ENCODE results near the gene CRIP3.
A peak's percentile ranks its signal among the peaks of the same experiment; 100 is the strongest.

The CRIP3 gene

DNA sequence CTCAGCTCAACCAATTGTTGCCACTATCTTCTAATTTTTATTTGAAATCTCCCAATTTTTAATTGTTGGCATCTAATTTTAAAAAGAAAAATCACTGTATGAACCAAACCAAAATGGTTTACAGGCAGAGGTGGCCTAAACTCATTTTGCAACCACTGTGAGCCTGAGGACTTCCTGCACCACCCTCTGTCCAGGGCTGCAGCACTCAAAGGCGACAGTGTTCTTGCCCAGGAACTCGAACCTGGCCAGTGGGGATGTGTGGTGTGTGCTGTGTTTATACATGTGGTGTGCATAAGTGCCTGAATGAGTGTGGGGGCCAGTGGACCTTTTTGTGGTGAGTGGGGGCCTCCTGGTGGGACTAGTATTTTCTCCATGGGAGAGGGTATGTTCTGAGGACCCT lies 34.9 kb downstream of the CRIP3 start:
- DNase-seq (ENCODE audit: low read depth): no peak

DNA sequence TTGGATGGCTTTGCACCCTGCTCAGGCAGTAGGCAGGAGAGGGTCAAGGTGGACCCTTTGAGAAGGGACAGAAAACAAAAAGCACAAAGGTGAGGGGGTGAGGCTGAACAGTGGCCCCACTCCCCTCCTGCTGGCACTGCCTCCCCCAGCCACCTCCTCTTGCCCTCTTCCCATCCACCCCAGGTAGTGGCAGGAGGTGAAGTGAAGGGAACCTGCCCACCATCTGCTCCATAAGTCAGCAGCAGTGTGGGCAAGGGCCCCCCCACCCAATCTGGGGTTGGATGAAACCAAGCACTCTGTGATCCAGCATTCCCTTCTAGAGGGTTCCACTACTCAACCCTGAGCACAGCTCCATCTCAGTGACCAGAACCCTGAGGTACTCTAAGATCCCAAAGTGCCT lies 36.7 kb downstream of the CRIP3 start:
- DNase-seq (ENCODE audit: low read depth): no peak

DNA sequence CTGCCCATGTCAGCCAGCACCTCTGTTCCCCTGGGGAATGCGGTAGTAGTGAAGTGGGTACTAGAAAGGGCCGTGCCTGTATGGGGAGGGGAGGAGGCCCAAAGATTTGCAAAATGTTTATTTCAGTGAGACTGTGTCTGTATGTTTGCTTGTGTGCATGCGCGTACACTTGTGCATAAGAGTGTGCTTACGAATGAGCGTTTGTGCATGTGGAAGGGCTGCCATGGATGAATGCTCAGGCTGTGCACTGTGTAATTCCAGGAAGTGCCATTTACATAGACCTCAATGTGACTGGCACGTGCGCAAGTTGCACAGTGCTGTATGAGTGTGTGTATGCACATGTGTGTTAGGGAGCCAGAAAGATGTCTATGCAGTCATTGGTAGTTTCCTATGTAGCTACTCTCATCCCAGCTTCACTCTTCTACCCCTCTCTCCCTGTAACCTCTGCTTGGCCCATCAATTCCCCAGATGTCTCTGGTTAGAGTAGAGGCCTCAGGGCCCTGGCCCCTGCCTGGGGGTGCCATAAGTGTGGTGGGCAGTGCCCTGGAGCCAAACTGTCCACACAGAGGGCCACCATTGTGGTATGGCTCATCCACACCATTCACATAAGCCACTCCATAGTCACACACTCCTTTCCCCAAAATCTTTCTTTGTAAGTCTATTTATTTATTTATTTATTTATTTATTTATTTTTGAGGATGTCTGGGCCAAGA lies 37.4 kb downstream of the CRIP3 start:
- DNase-seq (ENCODE audit: low read depth): no peak

DNA sequence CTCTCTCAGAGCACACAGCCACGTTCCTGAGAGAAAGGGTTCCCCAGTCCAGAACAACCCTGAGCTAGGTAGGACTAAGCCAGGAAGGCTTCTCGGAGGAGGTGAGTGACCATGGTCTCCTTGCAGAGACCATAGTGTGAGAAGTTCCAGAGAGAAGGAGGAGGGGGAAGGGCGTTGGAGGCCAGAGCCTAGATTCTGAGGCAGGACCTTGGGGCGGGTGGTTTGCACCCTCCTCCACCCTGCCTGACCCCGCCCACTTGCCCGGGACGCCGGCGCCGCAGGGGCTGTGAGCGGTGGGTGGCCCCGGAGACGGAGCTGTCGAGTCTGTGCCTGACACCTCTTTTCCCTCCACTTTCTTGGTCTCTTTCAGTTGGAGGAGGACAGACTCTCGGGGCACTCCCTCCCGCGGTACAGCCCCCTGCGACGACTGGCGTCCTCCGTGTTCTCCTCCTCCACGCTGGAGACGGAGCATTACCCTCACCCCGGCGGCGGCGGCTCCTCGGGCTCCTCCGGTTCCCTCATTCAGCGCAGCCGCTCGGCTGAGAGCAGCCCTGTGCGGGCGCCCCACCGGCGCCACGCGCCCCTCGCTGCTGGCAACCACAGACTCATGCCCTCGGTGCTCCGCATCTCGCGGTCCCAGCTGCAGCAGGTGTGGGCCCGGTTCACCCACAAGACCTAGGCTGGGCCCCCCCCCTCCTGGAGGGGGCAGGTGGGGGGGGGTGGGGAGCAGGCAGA lies 39.2 kb downstream of the CRIP3 start:
- no peak for DNase-seq (ENCODE audit: low read depth)

DNA sequence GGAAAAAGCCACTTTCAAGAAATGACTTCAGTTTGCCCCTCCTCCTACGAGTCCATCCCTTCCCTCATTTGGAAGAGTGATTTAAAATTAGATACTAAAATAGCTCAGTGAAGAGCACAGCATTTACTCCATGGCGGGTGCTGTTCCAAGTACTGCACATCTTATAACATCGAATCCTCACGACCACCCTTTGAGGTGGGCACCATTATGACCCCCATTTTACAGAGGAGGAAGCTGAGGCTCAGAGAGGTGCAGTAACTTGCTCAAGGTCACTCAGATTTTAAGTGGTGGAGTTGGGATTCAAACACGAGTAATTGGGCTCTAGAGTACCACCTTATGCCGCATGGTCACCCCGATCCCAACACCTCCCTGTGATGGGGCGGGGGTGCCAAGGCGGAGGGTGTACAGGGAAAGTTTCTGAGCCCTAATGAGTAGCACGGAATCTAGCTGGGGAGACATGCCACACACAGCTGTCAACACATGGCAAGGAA lies 39.8 kb downstream of the CRIP3 start:
- DNase-seq (ENCODE audit: low read depth): no peak

DNA sequence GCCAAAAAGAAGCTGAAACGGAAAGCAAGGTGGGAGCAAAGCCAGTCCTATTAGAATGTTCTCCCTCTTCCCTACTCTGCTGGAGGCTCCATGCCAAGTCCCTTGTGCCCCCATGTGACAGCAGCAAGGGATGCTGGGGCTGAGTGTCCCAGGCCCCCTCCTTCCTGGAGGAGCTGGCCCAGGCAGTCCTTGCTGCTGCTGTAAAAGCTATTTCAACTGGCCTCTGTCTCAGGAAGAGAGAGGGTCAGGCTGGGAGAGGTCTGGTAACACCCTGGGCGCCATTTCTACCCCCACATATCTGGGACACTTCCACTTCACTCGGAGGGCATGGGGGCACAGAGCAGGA lies 40.3 kb downstream of the CRIP3 start:
- no peak for DNase-seq (ENCODE audit: low read depth)

DNA sequence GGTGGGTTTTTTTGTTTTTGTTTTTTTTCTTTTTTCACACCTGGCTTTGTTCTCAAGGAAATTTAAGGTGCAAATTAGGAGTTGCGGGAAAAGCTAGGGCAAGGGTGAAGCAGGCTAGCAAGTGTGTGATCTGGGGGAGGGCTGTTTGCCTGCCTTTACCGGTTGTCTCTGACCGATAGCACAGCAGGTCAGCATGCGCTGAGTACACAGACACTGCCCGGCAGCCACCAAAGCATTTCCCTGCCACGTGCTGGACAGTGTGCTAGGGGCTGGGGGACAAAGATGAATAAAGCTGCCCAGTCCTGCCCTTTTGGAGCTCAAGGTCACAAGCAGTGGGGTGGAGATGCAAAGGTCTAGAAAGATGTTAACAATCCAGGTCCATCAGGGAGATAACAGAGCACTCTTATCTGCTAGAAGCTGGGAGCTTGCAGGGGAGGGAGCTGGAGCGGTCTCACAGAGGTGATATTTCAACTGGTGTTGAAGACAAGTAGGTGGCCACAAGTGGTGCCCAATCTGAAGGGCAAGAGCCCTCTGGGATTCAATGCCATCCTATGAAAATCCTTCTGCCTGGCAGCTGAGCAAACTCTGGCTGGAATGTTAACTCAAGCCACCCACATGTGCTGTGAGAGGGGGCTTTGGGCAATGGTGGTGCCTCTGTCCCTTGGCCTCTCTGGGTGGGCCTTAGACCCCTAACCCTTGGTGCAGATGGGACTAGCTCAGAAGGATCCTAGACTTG lies 40.8 kb downstream of the CRIP3 start:
- no peak for DNase-seq (ENCODE audit: low read depth)

DNA sequence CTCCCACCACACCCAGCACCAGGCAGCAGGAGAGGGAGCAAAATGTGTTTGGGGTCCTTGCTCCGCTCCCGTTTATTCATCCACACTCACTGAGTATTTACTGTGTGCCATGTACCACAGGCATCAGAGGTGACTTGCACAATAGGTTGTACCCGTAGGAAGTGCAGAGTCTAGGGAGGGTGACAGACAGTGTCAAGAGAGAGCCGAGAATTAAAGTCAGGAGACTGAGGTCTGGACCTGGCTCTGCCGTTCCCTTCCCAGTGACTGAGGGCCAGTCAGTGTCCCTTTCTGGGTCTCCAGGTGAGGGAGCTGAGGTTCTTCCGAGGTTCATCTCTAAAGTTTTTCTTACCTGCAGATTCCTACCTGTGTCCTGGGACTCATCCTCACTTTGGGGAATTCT lies 43.1 kb downstream of the CRIP3 start:
- no peak for DNase-seq (ENCODE audit: low read depth)

DNA sequence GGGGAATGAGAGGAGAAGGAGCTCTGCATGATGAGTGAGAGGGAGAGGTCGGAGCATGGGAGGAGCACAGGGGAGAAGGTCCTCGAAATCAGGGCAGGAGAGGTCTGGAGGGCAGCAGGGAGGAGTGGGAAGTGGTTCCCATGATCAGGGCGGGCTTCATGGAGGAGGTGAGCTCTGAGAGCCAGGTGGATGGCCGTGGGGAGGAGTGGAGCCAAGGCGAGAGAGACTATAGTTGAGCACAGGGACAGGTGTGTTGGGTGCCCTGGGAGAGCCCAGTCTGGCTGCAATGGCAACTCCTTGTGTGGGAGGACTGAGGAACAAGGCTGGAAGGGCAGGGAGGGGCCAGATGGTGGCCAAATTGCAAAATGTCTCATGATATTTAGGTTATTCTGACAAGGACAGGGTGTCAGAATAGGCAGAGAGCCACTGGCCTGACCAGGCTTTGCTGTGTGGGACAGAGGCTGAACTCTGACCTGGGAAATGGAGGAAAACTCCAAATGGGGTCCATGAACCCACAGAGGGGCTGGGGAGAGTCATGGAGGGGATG lies 44.0 kb downstream of the CRIP3 start:
- no peak for DNase-seq (ENCODE audit: low read depth)

DNA sequence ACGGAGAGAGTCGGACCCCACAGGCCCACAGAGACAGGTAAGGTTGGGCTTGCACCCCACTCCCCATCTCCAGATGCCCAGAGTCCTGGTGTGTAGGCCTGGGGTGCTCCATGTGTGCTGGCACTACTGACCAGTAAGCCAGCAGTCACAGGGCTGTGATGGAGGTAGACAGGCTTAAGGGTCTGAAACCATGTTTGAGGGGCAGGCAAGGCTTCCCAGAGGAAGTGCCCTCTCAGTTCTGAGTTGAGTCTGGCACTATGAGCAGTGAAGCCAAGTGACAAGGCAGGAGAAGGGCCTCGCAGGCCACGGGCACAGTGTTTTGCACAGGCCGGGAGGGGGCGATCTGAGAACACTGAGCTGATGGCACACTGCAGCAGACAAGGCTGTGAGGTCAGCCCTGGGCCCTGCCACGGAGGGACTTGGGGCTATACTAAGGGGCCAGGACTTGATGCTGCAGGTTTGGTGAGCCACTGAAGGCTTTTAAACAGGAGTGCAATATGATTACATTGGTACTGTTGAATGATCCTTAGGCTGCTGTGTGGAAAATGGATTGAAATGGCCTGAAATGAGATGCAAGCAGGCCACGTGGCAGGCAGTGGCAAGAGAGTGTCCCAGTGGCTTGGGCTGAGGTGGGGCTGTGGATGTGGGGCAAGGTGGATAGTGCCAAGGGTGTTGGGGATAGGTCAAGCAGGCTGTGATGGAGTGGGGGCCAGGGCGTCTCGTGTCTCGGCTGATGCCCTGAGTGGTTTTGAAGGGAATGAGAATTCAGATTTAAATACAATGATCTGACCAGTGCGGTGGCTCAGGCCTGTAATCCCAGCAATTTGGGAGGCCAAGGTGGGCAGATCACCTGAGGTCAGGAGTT lies 45.1 kb downstream of the CRIP3 start:
- DNase-seq (ENCODE audit: low read depth): peak; percentile 46

DNA sequence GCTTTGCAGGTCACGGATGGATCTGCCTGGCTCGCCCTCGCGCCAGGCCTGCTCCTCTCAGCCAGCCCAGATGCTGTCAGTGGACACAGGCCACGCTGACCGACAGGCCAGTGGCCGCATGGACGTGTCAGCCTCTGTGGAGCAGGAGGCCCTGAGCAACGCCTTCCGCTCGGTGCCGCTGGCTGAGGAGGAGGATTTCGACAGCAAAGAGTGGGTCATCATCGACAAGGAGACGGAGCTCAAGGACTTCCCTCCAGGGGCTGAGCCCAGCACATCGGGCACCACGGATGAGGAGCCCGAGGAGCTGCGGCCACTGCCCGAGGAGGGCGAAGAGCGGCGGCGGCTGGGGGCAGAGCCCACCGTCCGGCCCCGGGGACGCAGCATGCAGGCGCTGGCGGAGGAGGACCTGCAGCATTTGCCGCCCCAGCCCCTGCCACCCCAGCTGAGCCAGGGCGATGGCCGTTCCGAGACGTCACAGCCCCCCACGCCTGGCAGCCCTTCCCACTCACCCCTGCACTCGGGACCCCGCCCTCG lies 45.8 kb downstream of the CRIP3 start:
- DNase-seq (ENCODE audit: low read depth): no peak

DNA sequence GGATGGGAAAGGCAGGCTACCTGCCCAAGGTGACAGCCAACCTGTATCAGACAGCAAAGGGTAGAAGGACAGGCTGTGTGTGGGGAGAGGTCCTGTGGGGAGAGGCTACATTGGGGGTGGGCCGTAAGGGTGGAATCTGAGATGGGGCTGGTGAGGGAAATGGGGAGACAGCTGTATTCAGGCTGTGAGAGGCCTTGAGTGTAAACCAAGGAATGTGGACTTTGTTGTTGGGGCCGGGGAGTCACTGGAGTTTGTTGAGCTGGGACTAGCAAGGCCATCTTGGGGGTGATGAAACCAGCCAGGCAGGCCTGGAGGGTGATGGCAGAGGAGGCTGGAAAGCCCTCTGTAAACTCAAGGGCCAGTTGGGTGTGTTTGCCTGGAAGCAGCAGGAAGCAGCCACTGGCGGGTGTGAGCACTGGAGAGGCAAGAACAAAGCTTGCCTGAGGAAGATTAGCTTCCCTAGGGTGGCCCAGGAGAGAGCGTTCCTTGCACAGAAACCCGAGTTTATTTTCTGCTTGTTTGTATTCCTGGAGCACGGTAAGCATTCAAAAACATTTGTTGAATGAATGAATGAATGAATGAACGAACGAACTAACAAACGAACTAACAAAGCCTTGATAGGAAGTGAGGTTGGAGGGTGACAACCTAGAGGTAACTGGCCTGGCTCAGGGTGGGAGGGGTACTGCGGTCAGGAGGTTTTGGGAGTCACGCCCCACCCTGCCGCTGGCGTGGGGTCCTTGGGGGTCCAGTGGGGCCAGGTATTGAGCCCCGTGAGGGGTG lies 46.4 kb downstream of the CRIP3 start:
- no peak for DNase-seq (ENCODE audit: low read depth)

DNA sequence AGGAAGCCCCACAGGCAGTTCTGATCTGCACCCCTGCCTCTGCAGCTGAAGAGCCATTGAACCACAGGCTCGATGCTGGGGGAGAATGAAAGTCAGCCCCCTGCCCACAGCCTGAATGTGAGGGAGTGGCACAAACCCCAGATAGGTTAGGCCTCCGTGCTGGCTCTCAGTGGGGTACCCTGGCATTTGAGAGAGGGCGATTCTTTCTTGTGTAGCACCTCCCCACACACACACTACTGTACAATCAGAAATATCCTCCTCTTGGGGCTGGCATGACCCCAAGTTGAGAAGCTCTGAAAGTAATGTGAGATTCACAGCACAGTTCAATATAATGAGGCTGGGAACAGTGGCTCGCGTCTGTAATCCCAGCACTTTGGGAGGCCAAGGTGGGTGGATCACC lies 47.4 kb downstream of the CRIP3 start:
- no peak for DNase-seq (ENCODE audit: low read depth)

DNA sequence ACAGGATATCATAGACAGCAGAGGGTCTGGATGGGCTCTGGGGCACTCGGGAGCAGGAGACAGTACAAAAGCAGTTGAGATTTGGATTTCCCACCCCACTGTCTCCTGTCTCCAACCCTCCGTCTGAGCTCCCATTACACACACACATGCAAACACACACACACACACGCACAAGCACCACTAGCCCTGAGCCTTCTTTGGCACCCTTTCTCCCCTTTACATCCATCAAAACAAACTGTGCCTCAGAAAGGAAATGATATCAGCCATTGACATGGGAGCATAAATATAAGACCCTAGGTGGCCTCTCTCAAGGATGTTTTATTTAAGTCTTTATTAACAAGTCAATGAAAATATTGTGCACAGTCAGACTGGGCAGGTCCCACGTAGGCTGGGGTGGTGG lies 47.8 kb downstream of the CRIP3 start:
- DNase-seq (ENCODE audit: low read depth): no peak

DNA sequence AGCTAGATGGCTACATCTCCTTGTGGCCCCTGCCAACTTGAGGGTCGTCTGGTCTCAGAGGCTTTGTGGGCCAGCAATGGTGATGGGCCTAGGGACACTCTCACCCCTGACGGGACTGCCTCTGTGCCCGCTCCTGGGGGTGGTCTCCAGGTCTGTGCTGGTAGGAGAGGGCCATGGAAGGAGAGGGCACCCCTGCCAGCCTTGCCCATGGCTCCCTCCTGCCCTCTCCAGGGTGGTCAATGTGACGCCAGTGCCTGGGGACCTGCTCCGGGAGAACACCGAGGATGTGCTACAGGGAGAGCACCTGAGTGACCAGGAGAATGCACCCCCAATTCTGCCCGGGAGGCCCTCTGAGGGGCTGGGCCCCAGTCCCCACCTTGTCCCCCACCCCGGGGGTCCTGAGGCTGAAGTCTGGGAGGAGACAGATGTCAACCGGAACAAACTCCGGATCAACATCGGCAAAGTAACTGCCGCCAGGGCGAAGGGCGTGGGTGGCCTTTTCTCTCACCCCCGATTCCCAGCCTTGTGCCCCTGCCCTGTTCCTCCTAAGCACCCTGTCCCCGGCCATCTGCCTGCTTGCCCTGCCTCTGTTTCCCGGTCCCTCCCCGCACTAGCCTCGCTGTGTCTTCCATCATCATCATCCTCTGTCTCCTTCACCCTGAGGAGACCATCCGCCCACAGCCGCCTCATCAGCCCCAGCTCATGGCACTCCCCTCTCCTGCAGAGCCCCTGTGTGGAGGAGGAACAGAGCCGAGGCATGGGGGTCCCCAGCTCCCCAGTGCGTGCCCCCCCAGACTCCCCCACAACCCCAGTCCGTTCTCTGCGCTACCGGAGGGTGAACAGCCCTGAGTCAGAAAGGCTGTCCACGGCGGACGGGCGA lies 49.6 kb downstream of the CRIP3 start:
- DNase-seq (ENCODE audit: low read depth): no peak

DNA sequence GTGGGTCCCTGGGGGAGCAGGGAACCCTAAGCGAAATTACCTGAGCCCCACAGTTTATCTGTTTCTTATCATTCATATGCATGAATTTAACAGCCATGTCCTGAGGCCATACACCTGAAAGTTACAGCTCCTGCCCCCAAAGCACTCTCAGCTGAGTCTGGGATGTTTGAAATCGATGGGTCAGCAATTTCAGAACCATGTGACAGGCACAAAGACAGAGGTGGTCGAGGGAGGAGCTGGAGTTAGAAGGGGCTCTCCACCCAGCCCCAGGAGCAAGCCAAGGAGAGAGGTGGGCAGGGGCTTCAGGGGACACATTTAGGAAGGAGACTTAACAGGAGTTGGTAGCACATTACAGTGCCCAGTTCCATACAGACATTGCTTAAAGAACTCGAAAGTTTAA lies 50.4 kb downstream of the CRIP3 start:
- no peak for DNase-seq (ENCODE audit: low read depth)

DNA sequence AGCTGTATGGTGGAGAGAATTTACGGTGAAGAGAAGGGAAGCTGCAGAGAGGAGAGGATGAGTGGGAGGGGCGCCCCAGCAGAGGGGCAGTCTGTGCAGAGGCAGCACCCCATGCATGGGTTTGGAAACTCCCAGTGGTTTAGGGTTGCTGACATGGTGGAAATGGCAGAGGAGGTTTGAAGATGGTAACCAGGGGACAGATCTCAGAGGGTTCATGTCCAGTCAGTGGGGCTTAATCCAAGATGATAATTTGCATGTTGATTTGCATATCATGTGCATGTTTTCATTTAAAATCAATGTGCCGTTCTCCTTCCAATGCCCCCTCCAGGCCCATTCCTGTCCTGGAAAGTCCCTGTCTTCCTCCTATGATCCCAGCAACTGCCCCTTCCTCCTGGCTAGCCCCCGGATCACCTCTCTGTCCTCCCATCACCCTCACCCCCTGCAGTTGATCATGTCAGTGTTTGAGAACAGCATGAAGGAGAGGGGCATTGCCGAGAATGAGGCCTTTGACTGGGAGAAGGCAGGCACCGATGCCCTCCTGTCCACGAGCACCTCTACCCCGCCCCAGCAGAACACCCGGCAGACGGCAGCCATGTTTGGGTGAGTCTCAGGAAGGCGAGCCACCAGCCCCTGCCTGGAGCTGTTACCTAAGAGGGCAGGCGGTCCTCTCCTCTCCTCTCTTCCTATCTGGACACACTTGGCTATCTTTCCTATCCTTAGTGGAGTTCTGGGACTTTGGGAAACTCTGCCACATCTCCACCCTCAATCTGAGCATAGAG lies 51.1 kb downstream of the CRIP3 start:
- no peak for DNase-seq (ENCODE audit: low read depth)

DNA sequence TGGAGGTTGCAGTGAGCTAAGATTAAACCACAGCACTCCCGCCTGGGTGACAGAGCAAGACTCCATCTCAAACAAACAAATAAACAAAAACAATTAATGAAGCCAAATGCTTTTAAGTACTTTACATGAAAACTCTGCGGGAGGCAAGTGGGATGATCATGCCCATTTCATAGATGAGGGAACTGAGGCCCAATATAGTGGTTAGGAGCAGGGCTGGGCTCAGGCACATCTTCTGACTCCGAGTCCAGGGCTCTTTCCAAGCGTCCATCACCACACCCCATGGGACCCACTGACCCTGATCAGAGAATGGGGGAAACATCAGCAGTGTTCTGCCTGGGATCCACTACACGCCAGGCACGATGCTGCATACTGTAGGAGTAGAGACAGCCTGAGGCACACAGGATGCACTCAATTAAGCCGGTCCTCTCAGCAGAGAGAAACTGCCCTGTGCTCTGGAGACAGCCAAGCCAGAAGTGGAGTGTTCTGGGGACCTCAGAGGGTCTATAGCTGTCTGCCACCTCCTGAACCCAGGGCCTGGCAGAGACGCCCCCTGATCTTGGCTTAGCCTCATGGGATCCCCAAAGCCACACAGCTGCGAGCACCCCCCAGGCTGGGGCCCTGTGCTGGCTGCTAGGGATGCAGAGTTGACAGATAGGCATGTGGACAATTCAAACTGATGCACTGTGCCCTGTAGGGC lies 51.8 kb downstream of the CRIP3 start:
- no peak for DNase-seq (ENCODE audit: low read depth)
